ENCODE measurements around the gene PEAK3.

GRCh38 chr19:2233601-2234280 lies 48.2 kb downstream of the PEAK3 start:
- TF ChIP-seq, protein P1, sequence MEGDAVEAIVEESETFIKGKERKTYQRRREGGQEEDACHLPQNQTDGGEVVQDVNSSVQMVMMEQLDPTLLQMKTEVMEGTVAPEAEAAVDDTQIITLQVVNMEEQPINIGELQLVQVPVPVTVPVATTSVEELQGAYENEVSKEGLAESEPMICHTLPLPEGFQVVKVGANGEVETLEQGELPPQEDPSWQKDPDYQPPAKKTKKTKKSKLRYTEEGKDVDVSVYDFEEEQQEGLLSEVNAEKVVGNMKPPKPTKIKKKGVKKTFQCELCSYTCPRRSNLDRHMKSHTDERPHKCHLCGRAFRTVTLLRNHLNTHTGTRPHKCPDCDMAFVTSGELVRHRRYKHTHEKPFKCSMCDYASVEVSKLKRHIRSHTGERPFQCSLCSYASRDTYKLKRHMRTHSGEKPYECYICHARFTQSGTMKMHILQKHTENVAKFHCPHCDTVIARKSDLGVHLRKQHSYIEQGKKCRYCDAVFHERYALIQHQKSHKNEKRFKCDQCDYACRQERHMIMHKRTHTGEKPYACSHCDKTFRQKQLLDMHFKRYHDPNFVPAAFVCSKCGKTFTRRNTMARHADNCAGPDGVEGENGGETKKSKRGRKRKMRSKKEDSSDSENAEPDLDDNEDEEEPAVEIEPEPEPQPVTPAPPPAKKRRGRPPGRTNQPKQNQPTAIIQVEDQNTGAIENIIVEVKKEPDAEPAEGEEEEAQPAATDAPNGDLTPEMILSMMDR (IDR thresholded peaks at IDR 0.05): no peak
- TF ChIP-seq POLR2A (IDR thresholded peaks at IDR 0.05): no peak

Measured in thyroid gland (tissue), 4 donors.